Spleen (tissue), 11 donors: ENCODE data around the gene OGFOD3. TPM values are rescaled to one million over a fixed set of nuclear protein-coding genes. Genes with fewer than 3 reads are reported as not detected.

Experiments
- DNase-seq: peaks from one replicate; pipeline ENCODE4 v3.0.0-alpha.2; 2020
- H3K27ac ChIP-seq, 8 donors: fragments of 200-600 bp; sonication (generic) in 7 of 8; 1 replicate in 4 of 8; 2 replicates in 4 of 8; pipeline versions ENCODE4 v1.5.0 to v1.8.0; 2016 to 2021; ENCODE audit warnings: inconsistent platforms in 4 of 8, mild to moderate bottlenecking in 4 of 8, moderate library complexity in 1 of 8
- H3K27me3 ChIP-seq, 7 donors: fragments of 200-600 bp; sonication (generic) in 6 of 7; replicated peaks in 1 of 7; 1 replicate in 4 of 7; 2 replicates in 3 of 7; pipeline versions ENCODE4 v1.5.0 to v1.8.0; 2016 to 2021; ENCODE audit warnings: inconsistent platforms in 3 of 7, mild to moderate bottlenecking in 1 of 7
- H3K36me3 ChIP-seq, 6 donors: fragments of 200-600 bp; sonication (generic) in 5 of 6; 1 replicate in 4 of 6; 2 replicates in 2 of 6; pipeline versions ENCODE4 v1.5.0 to v1.8.0; 2016 to 2021; ENCODE audit warnings: inconsistent platforms in 2 of 6
- H3K4me1 ChIP-seq, 6 donors: fragments of 200-600 bp; sonication (generic) in 5 of 6; 1 replicate in 3 of 6; 2 replicates in 3 of 6; pipeline versions ENCODE4 v1.5.0 to v1.8.0; 2016 to 2021; ENCODE audit warnings: inconsistent platforms in 3 of 6
- H3K4me3 ChIP-seq, 8 donors: fragments of 200-600 bp; sonication (generic) in 7 of 8; 1 replicate in 4 of 8; 2 replicates in 4 of 8; pipeline versions ENCODE4 v1.5.0 to v1.8.0; 2016 to 2021; ENCODE audit warnings: inconsistent platforms in 4 of 8, mild to moderate bottlenecking in 4 of 8, moderate library complexity in 2 of 8
- H3K9me3 ChIP-seq, 8 donors: fragments of 200-600 bp; sonication (generic) in 7 of 8; 1 replicate in 4 of 8; 2 replicates in 4 of 8; pipeline versions ENCODE4 v1.5.0 to v1.8.0; 2016 to 2021; ENCODE audit warnings: inconsistent platforms in 4 of 8
- POLR2A ChIP-seq, 3 donors: fragments of 450-650 bp; IDR thresholded peaks; one replicate each; pipeline ENCODE4 v1.5.1; 2017; ENCODE audit warnings: antibody characterized with exemption in 3 of 3, mild to moderate bottlenecking in 1 of 3
- POLR2AphosphoS5 ChIP-seq, 3 donors: sonication (generic); formaldehyde crosslinking; IDR thresholded peaks; one replicate each; pipeline ENCODE4 v1.5.1; 2017; ENCODE audit warnings: antibody characterized with exemption in 3 of 3
- WGBS, 5 donors: extraction: QIAGEN DNeasy Blood & Tissue Kit in 3 of 5; methylation state at CpG; one replicate each; pipeline versions ENCODE4 v1.1.5 to v1.1.7; 2013 to 2018; 5-methylcytosine and 5-hydroxymethylcytosine counted together
- intact Hi-C: fragments of 100-400 bp; cut with DNase I; formaldehyde crosslinking; loops from one replicate; pipeline ENCODE4 v1.15.0; 2023; ENCODE audit warnings: low total_unique reads
- polyA plus RNA-seq, 3 donors: library from polyadenylated mRNA; stranded (reverse); fragments of 200-250 nt; gene quantifications; one replicate each; pipeline ENCODE4 v1.2.1, GENCODE V29; 2013
- total RNA-seq, 7 donors: library from RNA; depleted of rRNA in 3 of 7; stranded (reverse); fragments of >200 nt in 3 of 7; fragmentation: NEBNext Ultra II Directional in 4 of 7; extraction: Animal tissue kit (Norgen Biotek cat#: 25700) in 4 of 7; gene quantifications; one replicate each; pipeline versions ENCODE4 v1.1.0 to v1.2.1, GENCODE V29; 2016 to 2021
- TF ChIP-seq, protein P1 (sequence below), 11 experiments: fragments of 200-600 bp in 7 of 11; fragments of 450-650 bp in 4 of 11; sonication (generic) in 4 of 11; IDR thresholded peaks in 8 of 11; conservative IDR thresholded peaks in 3 of 11; 1 replicate in 7 of 11; 2 replicates in 4 of 11; pipeline versions ENCODE4 v1.4.0 to v1.8.0; 2016 to 2021; ENCODE audit warnings: antibody characterized with exemption in 11 of 11, inconsistent platforms in 4 of 11, mild to moderate bottlenecking in 1 of 11
- donor health status: healthy with polysubstance abuse.
- donor health status: DM: no; HTN: no; CAD: no; lungs with moderate emphysema.
- donor health status: DM: no; HTN: no; CAD: no.
- donor health status: Bipolar disorder and iron deficiency.
- donor health status: healthy.
- donor health status: DM: no; HTN: no; CAD: no.
- donor health status: DM: yes; HTN: yes; CAD: no.

OGFOD3 gene
- total and polyA plus RNA-seq, 10 donors = 10.3 to 28.1 (median 21.8) TPM

DNA sequence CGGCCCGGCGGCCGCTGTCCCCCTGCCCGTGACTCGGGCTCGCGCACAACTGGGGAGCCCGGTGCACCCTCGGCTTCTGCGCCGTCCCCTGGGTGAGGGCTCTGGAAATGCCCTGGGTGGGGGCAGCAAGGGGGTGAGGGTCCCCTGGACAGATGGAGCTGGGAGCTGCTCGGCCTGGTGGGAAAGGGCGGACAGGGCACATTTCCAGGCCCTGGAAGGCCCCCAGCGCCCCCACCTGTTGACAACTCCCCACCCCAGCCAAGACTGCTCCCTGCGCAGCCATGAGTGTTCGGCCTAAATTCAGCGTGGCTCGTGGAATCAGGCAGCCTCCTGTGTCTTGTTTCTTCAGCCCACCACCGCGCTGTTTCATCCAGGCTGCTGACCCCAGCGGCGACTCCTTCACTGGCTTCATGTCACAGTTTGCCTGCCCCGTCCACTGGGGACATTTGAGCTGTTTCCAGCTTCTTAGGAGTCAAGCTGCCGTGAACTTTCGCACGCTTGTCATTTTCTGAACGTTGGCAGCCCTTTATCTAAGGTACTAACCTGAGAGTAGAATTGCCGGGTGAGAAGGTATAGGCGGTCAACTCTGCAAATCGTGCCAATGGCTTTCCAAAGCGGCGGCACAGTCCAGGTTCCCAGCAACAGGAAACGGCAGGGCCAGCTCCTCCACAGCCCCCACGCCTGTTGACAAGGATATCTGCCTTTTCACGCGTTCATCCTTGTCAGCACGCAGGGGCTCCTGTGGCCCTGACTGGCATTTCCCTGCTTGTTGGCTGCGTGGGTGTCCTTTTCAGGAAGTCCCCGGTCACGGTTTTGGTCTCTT is 45.9 kb downstream of the OGFOD3 start:
- no peaks in the 10 kb centered on the region for H3K36me3 ChIP-seq
- H3K27ac ChIP-seq = no peak overlapping the region
- DNase-seq = peak; percentile 24
- peaks cover 8 to 41% (median 33%) of the 10 kb centered on the region in 6 donors for H3K4me1 ChIP-seq
- TF ChIP-seq POLR2AphosphoS5 (IDR thresholded peaks at IDR 0.05) (no peak), POLR2A (IDR thresholded peaks at IDR 0.05) (no peak)
- TF ChIP-seq, protein P1, sequence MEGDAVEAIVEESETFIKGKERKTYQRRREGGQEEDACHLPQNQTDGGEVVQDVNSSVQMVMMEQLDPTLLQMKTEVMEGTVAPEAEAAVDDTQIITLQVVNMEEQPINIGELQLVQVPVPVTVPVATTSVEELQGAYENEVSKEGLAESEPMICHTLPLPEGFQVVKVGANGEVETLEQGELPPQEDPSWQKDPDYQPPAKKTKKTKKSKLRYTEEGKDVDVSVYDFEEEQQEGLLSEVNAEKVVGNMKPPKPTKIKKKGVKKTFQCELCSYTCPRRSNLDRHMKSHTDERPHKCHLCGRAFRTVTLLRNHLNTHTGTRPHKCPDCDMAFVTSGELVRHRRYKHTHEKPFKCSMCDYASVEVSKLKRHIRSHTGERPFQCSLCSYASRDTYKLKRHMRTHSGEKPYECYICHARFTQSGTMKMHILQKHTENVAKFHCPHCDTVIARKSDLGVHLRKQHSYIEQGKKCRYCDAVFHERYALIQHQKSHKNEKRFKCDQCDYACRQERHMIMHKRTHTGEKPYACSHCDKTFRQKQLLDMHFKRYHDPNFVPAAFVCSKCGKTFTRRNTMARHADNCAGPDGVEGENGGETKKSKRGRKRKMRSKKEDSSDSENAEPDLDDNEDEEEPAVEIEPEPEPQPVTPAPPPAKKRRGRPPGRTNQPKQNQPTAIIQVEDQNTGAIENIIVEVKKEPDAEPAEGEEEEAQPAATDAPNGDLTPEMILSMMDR (IDR thresholded peaks at IDR 0.05 in 8 of 11, conservative IDR thresholded peaks at IDR 0.05 in 3 of 11) = no peak
- H3K4me3 ChIP-seq = peak overlapping the region in 2 of 8 donors; percentile 13 to 64
- no peaks in the 10 kb centered on the region for H3K9me3 ChIP-seq
- WGBS, 5 donors = 25 to 40% (median 37%) methylated on average over 31 to 41 of the region's 41 CpGs
- H3K27me3 ChIP-seq = peaks cover 4 to 86% (median 66%) of the 10 kb centered on the region in 7 donors
- intact Hi-C loops = no loop called here

DNA sequence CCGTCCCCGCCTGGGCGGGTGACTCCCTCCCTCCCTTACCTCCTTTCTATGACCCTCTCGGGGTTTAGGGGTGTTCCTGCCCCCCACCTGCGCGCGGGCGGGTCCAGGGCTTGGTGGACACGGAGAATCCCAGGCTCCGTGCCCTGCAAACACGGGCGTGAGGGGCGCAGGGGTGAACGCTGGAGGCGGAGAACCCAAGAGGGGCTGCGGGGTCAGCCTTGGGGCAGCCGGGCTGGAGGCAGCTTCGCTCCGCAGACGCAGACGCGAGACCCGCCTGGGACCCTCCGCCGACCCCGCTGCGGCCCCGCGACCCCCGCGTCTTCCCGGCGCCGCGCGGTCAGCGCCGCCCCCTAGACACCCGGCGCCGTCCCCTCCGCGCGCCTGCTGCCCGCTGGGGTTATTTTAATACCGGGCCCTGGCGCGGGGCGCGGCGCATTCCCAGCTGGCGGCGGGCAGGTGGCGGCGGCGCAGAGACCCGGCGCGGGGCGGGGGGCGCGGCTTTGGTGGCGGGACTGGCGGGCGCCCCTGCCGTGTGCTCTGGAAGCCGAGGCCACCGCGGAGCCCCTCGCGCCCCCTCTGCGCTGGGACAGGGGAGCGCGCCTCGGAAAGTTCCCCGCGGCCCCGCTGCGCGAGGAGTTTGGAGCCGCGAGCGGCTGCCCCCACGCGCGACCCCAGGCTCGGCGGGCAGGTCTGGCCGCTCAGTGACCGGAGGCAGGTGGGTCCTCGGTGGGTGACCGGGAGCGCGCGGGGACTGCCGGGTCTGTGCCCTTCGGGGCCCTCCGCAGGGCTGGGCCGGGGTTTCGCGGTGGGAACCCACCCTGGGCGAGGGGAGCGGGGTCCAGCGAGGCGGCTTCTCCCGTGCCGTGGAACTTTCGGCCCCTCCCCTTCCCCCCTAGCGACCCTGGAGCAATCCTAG is 46.8 kb downstream of the OGFOD3 start, which contains the start of gene UTS2R:
TSS of gene UTS2R (plus strand) at position 433 of the 916 bp plus-strand sequence. CDS start 2,560 bp downstream, outside the sequence.
- Histone ChIP-seq H3K4me1 (peaks cover 8 to 41% (median 33%) of the 10 kb centered on the region in 6 donors), H3K36me3 (no peaks in the 10 kb centered on the region), H3K27ac (no peak within 1 kb of the TSS), H3K27me3 (peaks cover 4 to 84% (median 66%) of the 10 kb centered on the region in 7 donors), H3K4me3 (peak within 1 kb of the TSS in 7 of 8 donors; percentile 6 to 64 (median 30)), H3K9me3 (no peaks in the 10 kb centered on the region)
- TF ChIP-seq, protein P1 (IDR thresholded peaks at IDR 0.05 in 8 of 11, conservative IDR thresholded peaks at IDR 0.05 in 3 of 11) = no peak
- TF ChIP-seq POLR2A (IDR thresholded peaks at IDR 0.05) = no peak
- TF ChIP-seq POLR2AphosphoS5 (IDR thresholded peaks at IDR 0.05) = no peak
- no peak for DNase-seq
- WGBS, 5 donors = 4 to 11% (median 7%) methylated on average over 57 to 109 of the region's 109 CpGs
- intact Hi-C loops = no loop called here

DNA sequence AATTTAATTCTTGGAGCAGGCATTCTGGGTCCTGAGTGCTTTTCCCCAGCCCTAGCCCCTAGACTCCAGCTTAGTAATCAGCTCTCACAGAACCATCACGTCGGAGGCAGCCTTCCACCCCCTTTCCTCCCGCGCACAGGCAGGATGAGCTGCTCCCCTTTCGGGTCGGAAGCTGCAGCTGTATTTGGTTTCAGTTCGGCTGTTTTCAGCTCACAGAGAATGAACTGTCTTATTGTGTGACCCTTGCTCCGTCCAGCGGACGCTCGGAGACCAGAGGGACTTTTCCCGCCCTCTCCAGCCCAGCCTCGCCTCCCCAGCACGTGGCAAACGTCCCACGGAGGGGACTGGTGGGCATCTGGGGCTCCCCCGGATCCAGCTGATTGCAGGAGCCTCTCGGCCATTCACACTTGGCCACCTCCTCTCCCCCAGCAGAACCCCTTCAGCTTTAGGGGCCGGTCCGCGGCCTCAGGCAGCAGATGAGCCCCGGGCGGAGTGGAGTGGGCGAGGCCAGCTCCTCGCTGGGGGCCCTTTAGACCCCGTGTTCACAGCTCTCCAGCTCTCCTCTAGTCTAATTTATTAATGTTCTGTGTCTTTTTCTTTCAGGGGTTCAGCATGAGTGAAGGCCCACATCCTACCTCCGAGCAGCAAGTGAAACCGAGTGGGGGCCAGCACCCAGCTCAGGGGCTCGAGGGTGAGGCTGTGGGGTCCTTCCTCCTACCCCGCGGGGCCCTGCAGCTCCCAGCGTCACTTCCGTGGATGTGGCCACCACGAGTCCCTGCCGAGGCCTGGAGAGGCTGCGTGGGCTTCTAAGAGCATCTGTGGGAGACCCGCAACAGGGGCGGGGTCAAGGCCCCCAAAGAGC is 47.7 kb downstream of the OGFOD3 start:
- H3K4me3 ChIP-seq = peak overlapping the region in 7 of 8 donors; percentile 6 to 64 (median 30)
- TF ChIP-seq, protein P1 (IDR thresholded peaks at IDR 0.05 in 8 of 11, conservative IDR thresholded peaks at IDR 0.05 in 3 of 11) = peak in 1 of 11 experiments; percentile 1
- no peak for TF ChIP-seq POLR2A (IDR thresholded peaks at IDR 0.05)
- no peaks in the 10 kb centered on the region for H3K9me3 ChIP-seq
- peaks cover 8 to 41% (median 33%) of the 10 kb centered on the region in 6 donors for H3K4me1 ChIP-seq
- DNase-seq = no peak
- peaks cover 4 to 75% (median 62%) of the 10 kb centered on the region in 7 donors for H3K27me3 ChIP-seq
- H3K27ac ChIP-seq = no peak overlapping the region
- WGBS, 5 donors = 24 to 32% (median 29%) methylated on average over 34 to 38 of the region's 38 CpGs
- H3K36me3 ChIP-seq = no peaks in the 10 kb centered on the region
- intact Hi-C loops = no loop called here
